Esophagus muscularis mucosa (tissue), 4 donors: ENCODE measurements around the gene SLC31A2.

ENCODE experiments used
- CTCF ChIP-seq, 3 experiments: fragments of 200-600 bp in 2 of 3; fragments of 450-650 bp in 1 of 3; sonication (generic) in 2 of 3; IDR thresholded peaks; one replicate each; pipeline ENCODE4 v1.5.1; 2017 to 2019; ENCODE audit warnings: antibody characterized with exemption in 3 of 3, mild to moderate bottlenecking in 2 of 3, moderate library complexity in 1 of 3
- EP300 ChIP-seq: sonication (generic); formaldehyde crosslinking; IDR thresholded peaks from one replicate; pipeline ENCODE4 v1.6.1; 2017; ENCODE audit warnings: antibody characterized with exemption
- POLR2A ChIP-seq: fragments of 450-650 bp; IDR thresholded peaks from one replicate; pipeline ENCODE4 v1.6.1; 2017; ENCODE audit warnings: antibody characterized with exemption, moderate library complexity, mild to moderate bottlenecking, low read depth
- POLR2AphosphoS5 ChIP-seq, 2 donors: sonication (generic); formaldehyde crosslinking; IDR thresholded peaks; one replicate each; pipeline ENCODE4 v1.6.1; 2017; ENCODE audit warnings: antibody characterized with exemption in 2 of 2

GRCh38 chr9:113183956-113184488 lies 33.2 kb downstream of the SLC31A2 start:
- TF ChIP-seq EP300 (no peak), CTCF (IDR thresholded peaks at IDR 0.05) (no peak), POLR2AphosphoS5 (IDR thresholded peaks at IDR 0.05) (no peak), POLR2A (no peak)
